Measurements from ENCODE around the gene DACT1. TPM values are rescaled to one million over a fixed set of nuclear protein-coding genes. Genes with fewer than 3 reads are reported as not detected.

The DACT1 gene
- total RNA-seq, 4 donors from 2014 or later, result 10.1 to 34.6 (median 13.0) TPM

GRCh38 chr14:58626431-58626831, 11.3 kb upstream of the DACT1 start:
- 51 to 71% methylated on average over 3 of the region's 3 CpGs for WGBS, 2 donors

GRCh38 chr14:58628406-58628805, 9.4 kb upstream of the DACT1 start:
- intact Hi-C loops (cut with DNase I), result no loop called here
- WGBS, 2 donors, result 70 to 84% methylated on average over 6 of the region's 6 CpGs
- no peak for DNase-seq
- H3K9me3 ChIP-seq, result no peaks in the 10 kb centered on the region
- no peaks in the 10 kb centered on the region for H3K36me3 ChIP-seq
- no peak overlapping the region for H3K27ac ChIP-seq
- H3K4me3 ChIP-seq (replicated peaks in 1 of 3), result no peak overlapping the region
- no peaks in the 10 kb centered on the region for H3K27me3 ChIP-seq
- no peaks in the 10 kb centered on the region for H3K4me1 ChIP-seq
- TF ChIP-seq, protein P1, sequence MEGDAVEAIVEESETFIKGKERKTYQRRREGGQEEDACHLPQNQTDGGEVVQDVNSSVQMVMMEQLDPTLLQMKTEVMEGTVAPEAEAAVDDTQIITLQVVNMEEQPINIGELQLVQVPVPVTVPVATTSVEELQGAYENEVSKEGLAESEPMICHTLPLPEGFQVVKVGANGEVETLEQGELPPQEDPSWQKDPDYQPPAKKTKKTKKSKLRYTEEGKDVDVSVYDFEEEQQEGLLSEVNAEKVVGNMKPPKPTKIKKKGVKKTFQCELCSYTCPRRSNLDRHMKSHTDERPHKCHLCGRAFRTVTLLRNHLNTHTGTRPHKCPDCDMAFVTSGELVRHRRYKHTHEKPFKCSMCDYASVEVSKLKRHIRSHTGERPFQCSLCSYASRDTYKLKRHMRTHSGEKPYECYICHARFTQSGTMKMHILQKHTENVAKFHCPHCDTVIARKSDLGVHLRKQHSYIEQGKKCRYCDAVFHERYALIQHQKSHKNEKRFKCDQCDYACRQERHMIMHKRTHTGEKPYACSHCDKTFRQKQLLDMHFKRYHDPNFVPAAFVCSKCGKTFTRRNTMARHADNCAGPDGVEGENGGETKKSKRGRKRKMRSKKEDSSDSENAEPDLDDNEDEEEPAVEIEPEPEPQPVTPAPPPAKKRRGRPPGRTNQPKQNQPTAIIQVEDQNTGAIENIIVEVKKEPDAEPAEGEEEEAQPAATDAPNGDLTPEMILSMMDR (IDR thresholded peaks at IDR 0.05), result no peak
- no peak for TF ChIP-seq POLR2A (IDR thresholded peaks at IDR 0.05)

More at GRCh38 chr14:58626431-58626831, 11.3 kb upstream of the DACT1 start:
- no peak for DNase-seq
- no peak overlapping the region for H3K4me3 ChIP-seq (replicated peaks in 1 of 3)
- intact Hi-C loops (cut with DNase I), result no loop called here
- H3K27ac ChIP-seq, result no peak overlapping the region
- no peaks in the 10 kb centered on the region for H3K9me3 ChIP-seq
- TF ChIP-seq, protein P1 (IDR thresholded peaks at IDR 0.05), result no peak
- no peak for TF ChIP-seq POLR2A (IDR thresholded peaks at IDR 0.05)
- no peaks in the 10 kb centered on the region for H3K36me3 ChIP-seq
- H3K27me3 ChIP-seq, result no peaks in the 10 kb centered on the region
- H3K4me1 ChIP-seq, result no peaks in the 10 kb centered on the region

DNA sequence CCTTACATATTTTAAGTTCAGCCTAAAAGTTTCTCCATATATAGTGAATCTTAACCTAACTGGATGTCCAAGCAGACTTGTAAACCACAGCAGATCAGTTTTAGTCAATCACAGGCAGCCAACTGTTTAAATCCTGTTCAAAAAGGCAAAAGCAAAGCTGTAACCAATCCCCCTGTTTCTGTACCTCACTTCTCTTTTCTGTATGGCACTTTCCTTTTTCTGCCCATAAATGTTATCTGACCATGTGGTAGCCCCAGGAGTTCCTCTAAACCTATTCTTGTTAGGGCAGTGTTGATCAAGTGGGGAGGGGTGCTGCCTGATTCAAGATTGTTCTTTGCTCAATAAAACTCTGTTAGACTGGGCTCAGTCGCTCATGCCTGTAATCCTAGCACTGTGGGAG, 8.5 kb upstream of the DACT1 start:
- WGBS, 2 donors, result 54 to 64% methylated on average over 1 of the region's 1 CpG
- intact Hi-C loops (cut with DNase I), result no loop called here
- TF ChIP-seq POLR2A (IDR thresholded peaks at IDR 0.05), result no peak
- TF ChIP-seq, protein P1 (IDR thresholded peaks at IDR 0.05), result no peak
- Histone ChIP-seq H3K9me3 (no peaks in the 10 kb centered on the region), H3K27me3 (no peaks in the 10 kb centered on the region), H3K4me3 (replicated peaks in 1 of 3) (no peak overlapping the region), H3K36me3 (no peaks in the 10 kb centered on the region), H3K27ac (no peak overlapping the region), H3K4me1 (no peaks in the 10 kb centered on the region)
- DNase-seq, result no peak

DNA sequence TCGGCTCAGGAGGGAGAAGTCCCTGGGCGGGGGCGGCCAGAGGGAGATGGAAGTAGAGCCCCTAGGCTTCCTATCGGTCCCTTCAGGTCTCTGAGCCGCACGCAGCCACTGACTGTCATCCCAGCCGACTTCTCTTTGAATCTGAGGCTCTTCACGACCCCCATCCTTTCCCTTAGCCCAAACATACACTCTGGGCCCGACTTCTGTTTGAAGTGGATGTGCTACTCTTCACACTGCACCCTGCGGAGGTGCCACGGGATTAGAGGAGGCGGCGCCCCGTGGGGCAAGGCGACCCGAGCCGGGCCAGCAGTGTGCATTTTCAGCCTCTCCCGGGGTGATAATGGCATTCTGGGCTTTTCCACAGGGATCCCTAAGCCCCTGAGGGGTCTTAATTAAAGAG, 6.0 kb upstream of the DACT1 start:
- TF ChIP-seq POLR2A (IDR thresholded peaks at IDR 0.05), result no peak
- TF ChIP-seq, protein P1 (IDR thresholded peaks at IDR 0.05), result no peak
- no peaks in the 10 kb centered on the region for H3K9me3 ChIP-seq
- H3K27me3 ChIP-seq, result no peaks in the 10 kb centered on the region
- intact Hi-C loops (cut with DNase I), result loop anchor here (10.0 kb wide), 2 partner anchors 137 to 393 kb away; no protein-coding TSS in a partner anchor
- peaks cover 14 to 18% of the 10 kb centered on the region in 2 donors for H3K4me1 ChIP-seq
- H3K4me3 ChIP-seq (replicated peaks in 1 of 3), result no peak overlapping the region
- WGBS, 2 donors, result 35 to 40% methylated on average over 18 of the region's 18 CpGs
- no peak overlapping the region for H3K27ac ChIP-seq
- H3K36me3 ChIP-seq, result no peaks in the 10 kb centered on the region
- no peak for DNase-seq

- H3K27me3 ChIP-seq, result no peaks in the 10 kb centered on the region
- no peak for DNase-seq
- intact Hi-C loops (cut with DNase I), result loop anchor here (10.0 kb wide), 2 partner anchors 139 to 391 kb away; no protein-coding TSS in a partner anchor
- no peak overlapping the region for H3K4me3 ChIP-seq (replicated peaks in 1 of 3)
- no peaks in the 10 kb centered on the region for H3K9me3 ChIP-seq
- WGBS, 2 donors, result 77 to 82% methylated on average over 3 of the region's 3 CpGs
- TF ChIP-seq, protein P1 (IDR thresholded peaks at IDR 0.05), result no peak
- TF ChIP-seq POLR2A (IDR thresholded peaks at IDR 0.05), result no peak
- H3K4me1 ChIP-seq, result peaks cover 21% of the 10 kb centered on the region in 2 donors
- no peaks in the 10 kb centered on the region for H3K36me3 ChIP-seq
- no peak overlapping the region for H3K27ac ChIP-seq
Observed at GRCh38 chr14:58633831-58634230, 3.9 kb upstream of the DACT1 start.

Data from thyroid gland (tissue), 4 donors.